Kidney (tissue), 14 donors: ENCODE results near the gene ASTN2. TPM values are rescaled to one million over a fixed set of nuclear protein-coding genes. Genes with fewer than 3 reads are reported as not detected.

Experiments used
- DNase-seq, 5 donors: peaks; one replicate each; pipeline ENCODE4 v3.0.0-alpha.2; 2013 to 2020
- FAIRE-seq: peaks from 2 replicates; lab custom pipeline; 2012; peaks lifted over from hg19 to GRCh38; lab: Jason Lieb, UNC
- H3K27ac ChIP-seq, 2 donors: one replicate each; pipeline ENCODE4 v1.7.0; 2013; ENCODE audit warnings: low read depth in 2 of 2, low read length in 2 of 2, inconsistent platforms in 1 of 2
- H3K27me3 ChIP-seq: one replicate; pipeline ENCODE4 v1.7.1; 2013; ENCODE audit warnings: low read length, inconsistent platforms; ENCODE audit not compliant: control insufficient read depth, insufficient read depth
- H3K36me3 ChIP-seq, 3 donors: one replicate each; pipeline versions ENCODE4 v1.7.0 to v1.7.1; 2013; ENCODE audit warnings: low read length in 3 of 3, control low read depth in 1 of 3, inconsistent platforms in 1 of 3; ENCODE audit not compliant: insufficient read depth in 3 of 3, control insufficient read depth in 2 of 3
- H3K4me1 ChIP-seq, 3 donors: one replicate each; pipeline versions ENCODE4 v1.7.0 to v1.7.1; 2013; ENCODE audit warnings: low read length in 3 of 3, inconsistent platforms in 1 of 3, low read depth in 1 of 3; ENCODE audit not compliant: control insufficient read depth in 2 of 3, insufficient read depth in 2 of 3
- H3K4me3 ChIP-seq, 3 donors: one replicate each; pipeline versions ENCODE4 v1.7.0 to v1.8.1; 2013; ENCODE audit warnings: low read length in 3 of 3, control low read depth in 1 of 3, inconsistent platforms in 1 of 3
- H3K9ac ChIP-seq, 3 donors: one replicate each; pipeline versions ENCODE4 v1.7.0 to v1.7.1; 2013; ENCODE audit warnings: low read length in 3 of 3, control low read depth in 1 of 3, inconsistent platforms in 1 of 3
- H3K9me3 ChIP-seq, 3 donors: one replicate each; pipeline versions ENCODE4 v1.7.0 to v1.7.1; 2013; ENCODE audit warnings: low read length in 3 of 3, control low read depth in 1 of 3, inconsistent platforms in 1 of 3; ENCODE audit not compliant: control insufficient read depth in 2 of 3, insufficient read depth in 1 of 3
- intact Hi-C: fragments of 100-400 bp; cut with DNase I; formaldehyde crosslinking; loops from one replicate; pipeline ENCODE4 v1.11.1; 2022
- polyA plus RNA-seq: library from polyadenylated mRNA; stranded (reverse); fragments of 350-450 nt; fragmentation: Illumina TruSeq; extraction: RNeasy Lipid Tissue Mini Kit (QIAGEN cat#74804); gene quantifications from one replicate; pipeline ENCODE4 v1.2.3, GENCODE V29; 2014; ENCODE audit warnings: low read depth, low replicate concordance; ENCODE audit not compliant: insufficient read depth
- total RNA-seq: library from RNA; stranded (reverse); fragmentation: NEBNext Ultra II Directional; extraction: Animal tissue kit (Norgen Biotek cat#: 25700); gene quantifications from one replicate; pipeline ENCODE4 v1.2.1, GENCODE V29; 2021
- TF ChIP-seq, protein P1 (sequence below): IDR thresholded peaks from 3 replicates; pipeline ENCODE4 v1.5.1; 2012; ENCODE audit warnings: mild to moderate bottlenecking, moderate library complexity, borderline replicate concordance; ENCODE audit not compliant: insufficient read depth; ENCODE audit errors: extremely low read depth
- donor health status: control.
- donor health status: control.
- donor health status: control.
- donor health status: control.
- donor health status: control.
- donor health status: DM: yes; HTN: yes; CAD: no.
- donor health status: Normal renal cell carcinoma (clear cell type).

The ASTN2 gene
- total and polyA plus RNA-seq, 2 donors from 2014 or later: 7.6 to 11.5 TPM

- H3K4me1 ChIP-seq: no peaks in the 10 kb centered on the region
- intact Hi-C loops: no loop called here
- FAIRE-seq (no peak), DNase-seq (no peak)
- no peaks in the 10 kb centered on the region for H3K27me3 ChIP-seq
- no peak overlapping the region for H3K27ac ChIP-seq
- no peak overlapping the region for H3K4me3 ChIP-seq
- TF ChIP-seq, protein P1, sequence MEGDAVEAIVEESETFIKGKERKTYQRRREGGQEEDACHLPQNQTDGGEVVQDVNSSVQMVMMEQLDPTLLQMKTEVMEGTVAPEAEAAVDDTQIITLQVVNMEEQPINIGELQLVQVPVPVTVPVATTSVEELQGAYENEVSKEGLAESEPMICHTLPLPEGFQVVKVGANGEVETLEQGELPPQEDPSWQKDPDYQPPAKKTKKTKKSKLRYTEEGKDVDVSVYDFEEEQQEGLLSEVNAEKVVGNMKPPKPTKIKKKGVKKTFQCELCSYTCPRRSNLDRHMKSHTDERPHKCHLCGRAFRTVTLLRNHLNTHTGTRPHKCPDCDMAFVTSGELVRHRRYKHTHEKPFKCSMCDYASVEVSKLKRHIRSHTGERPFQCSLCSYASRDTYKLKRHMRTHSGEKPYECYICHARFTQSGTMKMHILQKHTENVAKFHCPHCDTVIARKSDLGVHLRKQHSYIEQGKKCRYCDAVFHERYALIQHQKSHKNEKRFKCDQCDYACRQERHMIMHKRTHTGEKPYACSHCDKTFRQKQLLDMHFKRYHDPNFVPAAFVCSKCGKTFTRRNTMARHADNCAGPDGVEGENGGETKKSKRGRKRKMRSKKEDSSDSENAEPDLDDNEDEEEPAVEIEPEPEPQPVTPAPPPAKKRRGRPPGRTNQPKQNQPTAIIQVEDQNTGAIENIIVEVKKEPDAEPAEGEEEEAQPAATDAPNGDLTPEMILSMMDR: no peak
- no peaks in the 10 kb centered on the region for H3K36me3 ChIP-seq
- H3K9ac ChIP-seq: no peak overlapping the region
- no peaks in the 10 kb centered on the region for H3K9me3 ChIP-seq
These were observed 875.3 kb downstream of the ASTN2 start for GRCh38 chr9:116539549-116539948.

GRCh38 chr9:116525611-116526010 lies 889.2 kb downstream of the ASTN2 start:
- H3K27me3 ChIP-seq: no peaks in the 10 kb centered on the region
- FAIRE-seq: no peak
- TF ChIP-seq, protein P1: no peak
- H3K9me3 ChIP-seq: peaks cover 0 to 4% (median 0%) of the 10 kb centered on the region in 3 donors
- no peak overlapping the region for H3K27ac ChIP-seq
- DNase-seq: no peak
- intact Hi-C loops: no loop called here
- H3K36me3 ChIP-seq: no peaks in the 10 kb centered on the region
- H3K4me1 ChIP-seq: peaks cover 0 to 4% (median 0%) of the 10 kb centered on the region in 3 donors
- no peak overlapping the region for H3K9ac ChIP-seq
- no peak overlapping the region for H3K4me3 ChIP-seq

DNA sequence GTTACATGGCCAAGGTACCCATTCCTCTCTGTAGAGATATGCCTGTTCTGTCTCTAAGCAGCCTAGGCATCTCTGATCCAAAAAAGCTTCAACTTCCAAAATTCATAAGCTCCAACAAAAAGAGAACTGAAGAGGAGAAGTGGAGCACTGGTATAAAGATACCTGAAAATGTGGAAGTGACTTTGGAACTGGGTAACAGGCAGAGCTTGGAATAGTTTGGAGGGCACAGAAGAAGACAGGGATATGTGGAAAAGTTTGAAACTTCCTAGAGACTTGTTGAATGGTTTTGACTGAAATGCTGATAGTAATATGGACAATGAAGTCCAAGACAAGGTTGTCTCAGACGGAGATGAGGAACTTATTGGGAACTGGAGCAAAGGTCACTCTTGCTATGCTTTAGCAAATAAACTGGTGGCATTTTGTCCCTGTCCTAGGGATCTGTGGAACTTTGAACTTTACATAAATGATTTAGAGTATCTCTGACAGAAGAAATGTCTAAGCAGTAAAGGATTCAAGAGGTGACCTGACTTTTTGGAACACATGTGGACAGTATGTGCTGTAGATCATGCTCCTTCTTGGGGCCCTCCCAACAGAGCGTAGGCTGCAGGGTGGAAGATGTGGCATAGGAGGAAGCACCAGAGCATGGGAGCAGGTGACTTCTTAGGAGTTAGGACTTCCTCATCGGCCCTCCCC lies 889.9 kb downstream of the ASTN2 start:
- intact Hi-C loops: no loop called here
- Histone ChIP-seq H3K9me3 (peaks cover 0 to 4% (median 0%) of the 10 kb centered on the region in 3 donors), H3K4me1 (peaks cover 0 to 4% (median 0%) of the 10 kb centered on the region in 3 donors), H3K9ac (no peak overlapping the region), H3K36me3 (no peaks in the 10 kb centered on the region), H3K27me3 (no peaks in the 10 kb centered on the region), H3K27ac (no peak overlapping the region), H3K4me3 (no peak overlapping the region)
- TF ChIP-seq, protein P1: no peak
- no peak for DNase-seq
- FAIRE-seq: no peak
